Measurements from ENCODE around the gene KRTAP10-7. TPM values are rescaled to one million over a fixed set of nuclear protein-coding genes. Genes with fewer than 3 reads are reported as not detected.

Gene KRTAP10-7
- total and polyA plus RNA-seq, 2 experiments from 2014 or later, result not detected

DNA sequence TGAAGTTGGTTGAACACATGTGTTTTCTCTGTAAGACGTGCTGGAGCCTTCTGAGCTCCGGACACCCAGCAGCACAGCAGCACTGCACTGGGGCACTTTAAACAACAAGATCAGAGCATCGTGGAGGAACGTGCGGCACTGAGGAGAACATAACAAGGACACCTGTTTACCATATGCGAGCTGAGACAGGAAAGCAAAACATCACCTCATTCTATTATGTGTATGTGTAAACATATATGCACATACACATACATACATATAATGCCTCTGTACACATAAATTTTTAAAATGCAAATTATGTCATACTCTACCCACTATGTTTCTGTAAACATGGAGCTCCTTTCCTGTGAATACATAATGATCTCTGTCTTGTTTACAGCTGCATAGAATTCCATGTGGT, 4.9 kb upstream of the KRTAP10-7 start:
- H3K27me3 Mint-ChIP-seq (ENCODE audit: insufficient read depth, low read depth, poor library complexity), result peaks cover 7% of the 10 kb centered on the region
- no peak overlapping the region for H2AFZ ChIP-seq
- H3K36me3 ChIP-seq (ENCODE audit: insufficient read depth), result no peaks in the 10 kb centered on the region
- H3K9me2 ChIP-seq (ENCODE audit: insufficient read depth), result no peaks in the 10 kb centered on the region
- H4K20me1 ChIP-seq (replicated peaks; ENCODE audit: insufficient read depth), result no peaks in the 10 kb centered on the region
- no peaks in the 10 kb centered on the region for H3K27me3 ChIP-seq (ENCODE audit: insufficient read depth)
- no peak overlapping the region for H3K4me2 ChIP-seq
- no peak overlapping the region for H3K4me3 ChIP-seq
- TF ChIP-seq CTCF (conservative IDR thresholded peaks at IDR 0.05; ENCODE audit: low read depth in 2 of 2) (no peak), POLR2AphosphoS5 (IDR thresholded peaks at IDR 0.05; ENCODE audit: low read depth) (no peak), ZNF462 (CRISPR knock-in tag; IDR thresholded peaks at IDR 0.05) (no peak), JUNB (IDR thresholded peaks at IDR 0.05; ENCODE audit: unreplicated experiment) (no peak), ZNF331 (CRISPR knock-in tag; IDR thresholded peaks at IDR 0.05; ENCODE audit: low read depth) (no peak), NANOG (IDR thresholded peaks at IDR 0.05; ENCODE audit: borderline replicate concordance) (no peak), REST (IDR thresholded peaks at IDR 0.05; ENCODE audit: unreplicated experiment) (no peak), ZNF114 (CRISPR knock-in tag; IDR thresholded peaks at IDR 0.05) (no peak), CREB1 (CRISPR knock-in tag; IDR thresholded peaks at IDR 0.05; ENCODE audit: low read depth) (no peak), EZH2phosphoT487 (IDR thresholded peaks at IDR 0.05; ENCODE audit: unreplicated experiment) (no peak), STAT1 (IDR thresholded peaks at IDR 0.05; ENCODE audit: unreplicated experiment) (no peak), EZH2 (IDR thresholded peaks at IDR 0.05; ENCODE audit: low read depth, unreplicated experiment) (no peak)
- TF ChIP-seq, protein P1, sequence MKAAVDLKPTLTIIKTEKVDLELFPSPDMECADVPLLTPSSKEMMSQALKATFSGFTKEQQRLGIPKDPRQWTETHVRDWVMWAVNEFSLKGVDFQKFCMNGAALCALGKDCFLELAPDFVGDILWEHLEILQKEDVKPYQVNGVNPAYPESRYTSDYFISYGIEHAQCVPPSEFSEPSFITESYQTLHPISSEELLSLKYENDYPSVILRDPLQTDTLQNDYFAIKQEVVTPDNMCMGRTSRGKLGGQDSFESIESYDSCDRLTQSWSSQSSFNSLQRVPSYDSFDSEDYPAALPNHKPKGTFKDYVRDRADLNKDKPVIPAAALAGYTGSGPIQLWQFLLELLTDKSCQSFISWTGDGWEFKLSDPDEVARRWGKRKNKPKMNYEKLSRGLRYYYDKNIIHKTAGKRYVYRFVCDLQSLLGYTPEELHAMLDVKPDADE (IDR thresholded peaks at IDR 0.05), result no peak
- H3K9me3 Mint-ChIP-seq, result peaks cover 5% of the 10 kb centered on the region; the same call in 1 of the 3 replicates
- peaks cover 36% of the 10 kb centered on the region for H3K4me1 Mint-ChIP-seq
- no peak overlapping the region for H3K4me3 Mint-ChIP-seq
- 0 out of 2 replicates have a peak, but pooled peaks cover 4% of the 10 kb centered on the region for H3F3A ChIP-seq (replicated peaks; ENCODE audit: low read depth)
- no peaks in the 10 kb centered on the region for H3K36me3 Mint-ChIP-seq (ENCODE audit: low read depth)
- no peak for DNase-seq (ENCODE audit: low spot score)
- H3K79me2 ChIP-seq (replicated peaks; ENCODE audit: insufficient read depth), result no peaks in the 10 kb centered on the region
- no peak overlapping the region for H3K27ac ChIP-seq (ENCODE audit: low read depth)
- no peak for ATAC-seq
- H3K4me1 ChIP-seq (ENCODE audit: insufficient read depth), result peaks cover 20% of the 10 kb centered on the region
- H3K27ac Mint-ChIP-seq, result no peak overlapping the region
